HepG2 (cell line): ENCODE data around the gene FGF10. TPM values are rescaled to one million over a fixed set of nuclear protein-coding genes. Genes with fewer than 3 reads are reported as not detected.

Experiments
- ATAC-seq: fragments of 200-7000 bp; cut with Tn5 transposase; 3 replicates; pipeline ENCODE4 v1.9.1; 2020; ENCODE audit warnings: mild to moderate bottlenecking, moderate library complexity
- BruUV-seq: library from RNA; stranded (reverse); fragments of 400-500 nt; replicated peaks from 2 replicates; lab custom pipeline; 2021; lab: Mats Ljungman, UMichigan
- CTCF ChIA-PET: fragments of 300-600 bp; formaldehyde crosslinking; extraction: SDS; loops from one replicate; lab custom pipeline; 2021; ENCODE audit warnings: low total read pairs, inconsistent platforms, low intra/inter-chr PET ratio; lab: Yijun Ruan, JAX
- POLR2A ChIA-PET: fragments of 350-600 bp; sonication (Branson Sonifier 250); formaldehyde crosslinking; loops from one replicate; lab custom pipeline; 2020; ENCODE audit warnings: antibody characterized with exemption, inconsistent platforms; lab: Yijun Ruan, JAX
- DNase-seq: peaks from one replicate; pipeline ENCODE4 v3.0.0-alpha.2; 2015; ENCODE audit warnings: low spot score
- FAIRE-seq: peaks from 3 replicates; lab custom pipeline; 2011; peaks lifted over from hg19 to GRCh38; lab: Jason Lieb, UNC
- H2AFZ ChIP-seq: one replicate; pipeline ENCODE4 v1.6.1; 2011; ENCODE audit warnings: low read length, inconsistent platforms
- H3K27ac ChIP-seq: fragments of 300-600 bp; 3 replicates; pipeline ENCODE4 v1.8.0; 2011; ENCODE audit warnings: mixed run types, mild to moderate bottlenecking, mixed read lengths, low read length, inconsistent platforms; ENCODE audit not compliant: insufficient read depth; ENCODE audit errors: extremely low read length
- H3K27me3 ChIP-seq, 2 experiments: fragments of 200-600 bp in 1 of 2; 2 replicates in 1 of 2; 3 replicates in 1 of 2; pipeline versions ENCODE4 v1.6.0 to v1.8.0; 2011; ENCODE audit warnings: low read length in 2 of 2, mild to moderate bottlenecking in 2 of 2, moderate library complexity in 2 of 2, inconsistent platforms in 1 of 2; ENCODE audit not compliant: insufficient read depth in 2 of 2, control insufficient read depth in 1 of 2
- H3K36me3 ChIP-seq, 2 experiments: fragments of 200-600 bp in 1 of 2; replicated peaks in 1 of 2; 2 replicates in 1 of 2; 3 replicates in 1 of 2; pipeline versions ENCODE4 v1.5.1 to v1.8.0; 2011; ENCODE audit warnings: low read length in 2 of 2, inconsistent platforms in 1 of 2; ENCODE audit not compliant: insufficient read depth in 2 of 2, control insufficient read depth in 1 of 2
- H3K4me1 ChIP-seq: 2 replicates; pipeline ENCODE4 v1.5.1; 2012; ENCODE audit warnings: low read length, inconsistent platforms; ENCODE audit not compliant: insufficient read depth
- H3K4me2 ChIP-seq: 2 replicates; pipeline ENCODE4 v1.6.0; 2011; ENCODE audit warnings: low read depth, low read length, inconsistent platforms
- H3K4me3 ChIP-seq, 3 experiments: fragments of 200-600 bp in 1 of 3; sonication (generic), shearing (Covaris generic) in 1 of 3; replicated peaks in 1 of 3; 2 replicates each; pipeline ENCODE4 v1.5.1; 2011 to 2016; ENCODE audit warnings: low read length in 3 of 3, inconsistent platforms in 2 of 3, low read depth in 2 of 3, mild to moderate bottlenecking in 2 of 3, control low read depth in 1 of 3, mixed read lengths in 1 of 3; ENCODE audit not compliant: insufficient read depth in 1 of 3
- H3K79me2 ChIP-seq: one replicate; pipeline ENCODE4 v1.6.1; 2011; ENCODE audit warnings: low read length, inconsistent platforms; ENCODE audit not compliant: insufficient read depth
- H3K9ac ChIP-seq: 2 replicates; pipeline ENCODE4 v1.6.0; 2011; ENCODE audit warnings: mild to moderate bottlenecking, low read depth, low read length, inconsistent platforms; ENCODE audit not compliant: insufficient read depth
- H3K9me3 ChIP-seq: 2 replicates; pipeline ENCODE4 v1.5.1; 2012; ENCODE audit warnings: mild to moderate bottlenecking, low read length
- H4K20me1 ChIP-seq: 2 replicates; pipeline ENCODE4 v1.6.0; 2011; ENCODE audit warnings: inconsistent platforms, mild to moderate bottlenecking, low read length, moderate library complexity; ENCODE audit not compliant: insufficient read depth
- KDM4B ChIP-seq: sonication (generic); formaldehyde crosslinking; IDR thresholded peaks from 2 replicates; pipeline ENCODE4 v1.4.0; 2020; ENCODE audit warnings: missing genetic modification reagents
- KLF13 ChIP-seq: sonication (generic); formaldehyde crosslinking; IDR thresholded peaks from 2 replicates; pipeline ENCODE4 v1.4.0; 2020; ENCODE audit warnings: mild to moderate bottlenecking, missing genetic modification reagents
- MTF2 ChIP-seq: sonication (generic); formaldehyde crosslinking; IDR thresholded peaks from 2 replicates; pipeline ENCODE4 v1.5.0; 2020; ENCODE audit warnings: missing genetic modification reagents, borderline replicate concordance
- MXD4 ChIP-seq: IDR thresholded peaks from 2 replicates; pipeline ENCODE4 v1.6.1; 2016; ENCODE audit warnings: mild to moderate bottlenecking, missing biosample characterization, missing genetic modification reagents
- PITX1 ChIP-seq: sonication (generic); formaldehyde crosslinking; IDR thresholded peaks from 2 replicates; pipeline ENCODE4 v1.5.1; 2020; ENCODE audit warnings: mild to moderate bottlenecking, missing genetic modification reagents
- SIX4 ChIP-seq: sonication (generic); formaldehyde crosslinking; IDR thresholded peaks from 2 replicates; pipeline ENCODE4 v1.4.0; 2020; ENCODE audit warnings: missing genetic modification reagents
- TEAD3 ChIP-seq: optimal IDR thresholded peaks from 2 replicates; pipeline ENCODE3; 2016; ENCODE audit warnings: borderline replicate concordance
- ZNF382 ChIP-seq: sonication (generic); formaldehyde crosslinking; IDR thresholded peaks from 2 replicates; pipeline ENCODE4 v1.5.0; 2020; ENCODE audit warnings: missing genetic modification reagents, mild to moderate bottlenecking, borderline replicate concordance
- ZNF546 ChIP-seq: sonication (generic); formaldehyde crosslinking; conservative IDR thresholded peaks from 2 replicates; pipeline ENCODE4 v1.8.1; 2023; ENCODE audit warnings: mild to moderate bottlenecking, missing genetic modification reagents
- ZNF556 ChIP-seq: sonication (generic); formaldehyde crosslinking; IDR thresholded peaks from 2 replicates; pipeline ENCODE4 v1.4.0; 2020; ENCODE audit warnings: mild to moderate bottlenecking, missing genetic modification reagents, borderline replicate concordance
- ZNF777 ChIP-seq: sonication (generic); formaldehyde crosslinking; IDR thresholded peaks from 2 replicates; pipeline ENCODE4 v1.4.0; 2020; ENCODE audit warnings: missing genetic modification reagents
- in situ Hi-C: cut with HindIII; loops from 2 replicates; pipeline ENCODE4 v1.10.0; 2017; ENCODE audit warnings: low pct_unique_long_range_greater_than_20kb; ENCODE audit not compliant: extremely low pct_ligation_motif_present
- intact Hi-C: fragments of 100-400 bp; cut with micrococcal nuclease; formaldehyde crosslinking; loops from one replicate; pipeline ENCODE4 v1.10.0; 2022; ENCODE audit not compliant: unreplicated experiment
- polyA plus RNA-seq, 8 experiments: library from polyadenylated mRNA; depleted of rRNA in 3 of 8; stranded (reverse) in 7 of 8; unstranded in 1 of 8; fragments of >200 nt; fragmentation: Illumina TruSeq in 4 of 8; extraction: Trizol in 4 of 8; gene quantifications; 2 replicates each; pipeline versions ENCODE4 v1.2.1 to v1.2.3, GENCODE V29; 2011 to 2016; ENCODE audit warnings: low read depth in 4 of 8, missing spikeins in 1 of 8, mixed read lengths in 1 of 8; ENCODE audit not compliant: insufficient read depth in 1 of 8
- total RNA-seq, 5 experiments: library from RNA; depleted of rRNA; stranded (reverse); fragments of >200 nt; fragmentation: Illumina TruSeq; extraction: Trizol; gene quantifications; 2 replicates each; pipeline ENCODE4 v1.2.3, GENCODE V29; 2016; ENCODE audit warnings: low read depth in 1 of 5
- TF ChIP-seq, protein P1 (sequence below): sonication (generic); formaldehyde crosslinking; IDR thresholded peaks from 2 replicates; pipeline ENCODE4 v1.5.1; 2020; ENCODE audit warnings: missing genetic modification reagents, mild to moderate bottlenecking, borderline replicate concordance
- TF ChIP-seq, protein P2 (sequence below): sonication (generic); formaldehyde crosslinking; IDR thresholded peaks from 2 replicates; pipeline ENCODE4 v1.4.0; 2020; ENCODE audit warnings: mild to moderate bottlenecking, missing genetic modification reagents, borderline replicate concordance
- TF ChIP-seq, protein P3 (sequence below): IDR thresholded peaks from 2 replicates; pipeline ENCODE4 v1.6.1; 2016
- TF ChIP-seq, protein P4 (sequence below): IDR thresholded peaks from 2 replicates; pipeline ENCODE4 v1.6.1; 2016; ENCODE audit warnings: missing compliant biosample characterization, missing genetic modification reagents, borderline replicate concordance
- TF ChIP-seq, protein P5 (sequence below): sonication (generic); formaldehyde crosslinking; IDR thresholded peaks from 2 replicates; pipeline ENCODE4 v1.5.0; 2020; ENCODE audit warnings: mild to moderate bottlenecking, missing genetic modification reagents

The FGF10 gene
- total and polyA plus RNA-seq, 2 of the 13 experiments (the other 11 are each of a cell fraction or from before 2014, with no cell fraction given) = not detected

DNA sequence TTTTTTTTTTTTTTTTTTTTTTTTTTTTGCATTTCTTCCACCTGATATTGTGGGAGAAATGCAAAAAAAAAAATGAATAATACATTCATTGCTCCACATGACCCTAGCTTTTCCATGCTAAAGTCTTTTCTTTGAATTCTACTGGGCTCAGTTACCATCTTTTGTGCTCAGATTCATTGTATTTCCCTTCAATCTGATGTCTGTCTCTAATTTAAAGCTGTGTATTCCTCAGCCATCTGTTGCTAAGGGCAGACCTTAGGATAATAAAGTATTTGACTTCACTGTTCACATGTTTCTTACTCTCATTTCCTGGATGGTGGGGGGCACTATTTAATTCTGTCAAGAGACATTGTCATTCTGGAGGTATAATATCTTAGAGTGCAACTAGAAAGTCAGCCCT is 123.5 kb downstream of the FGF10 start:
- FAIRE-seq (no peak), ATAC-seq (no peak), DNase-seq (no peak)
- in situ Hi-C loops (no loop called here), intact Hi-C loops (no loop called here)
- BruUV-seq = no TSS peak
- Histone ChIP-seq H3K36me3 (no peaks in the 10 kb centered on the region), H3K9me3 (no peaks in the 10 kb centered on the region), H4K20me1 (no peaks in the 10 kb centered on the region), H3K4me1 (no peaks in the 10 kb centered on the region), H3K9ac (no peak overlapping the region), H3K79me2 (no peaks in the 10 kb centered on the region), H3K4me3 (no peak overlapping the region), H3K27me3 (no peaks in the 10 kb centered on the region), H3K27ac (no peak overlapping the region), H2AFZ (no peak overlapping the region), H3K4me2 (no peak overlapping the region)
- POLR2A ChIA-PET = no interaction called here
- CTCF ChIA-PET = no interaction called here
- TF ChIP-seq, protein P1, sequence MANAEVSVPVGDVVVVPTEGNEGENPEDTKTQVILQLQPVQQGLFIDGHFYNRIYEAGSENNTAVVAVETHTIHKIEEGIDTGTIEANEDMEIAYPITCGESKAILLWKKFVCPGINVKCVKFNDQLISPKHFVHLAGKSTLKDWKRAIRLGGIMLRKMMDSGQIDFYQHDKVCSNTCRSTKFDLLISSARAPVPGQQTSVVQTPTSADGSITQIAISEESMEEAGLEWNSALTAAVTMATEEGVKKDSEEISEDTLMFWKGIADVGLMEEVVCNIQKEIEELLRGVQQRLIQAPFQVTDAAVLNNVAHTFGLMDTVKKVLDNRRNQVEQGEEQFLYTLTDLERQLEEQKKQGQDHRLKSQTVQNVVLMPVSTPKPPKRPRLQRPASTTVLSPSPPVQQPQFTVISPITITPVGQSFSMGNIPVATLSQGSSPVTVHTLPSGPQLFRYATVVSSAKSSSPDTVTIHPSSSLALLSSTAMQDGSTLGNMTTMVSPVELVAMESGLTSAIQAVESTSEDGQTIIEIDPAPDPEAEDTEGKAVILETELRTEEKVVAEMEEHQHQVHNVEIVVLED (CRISPR knock-in tag) = no peak
- TF ChIP-seq ZNF546 (CRISPR knock-in tag) (no peak), MXD4 (CRISPR knock-in tag) (no peak), TEAD3 (CRISPR knock-in tag) (no peak), ZNF777 (CRISPR knock-in tag) (no peak), KDM4B (CRISPR knock-in tag) (no peak), SIX4 (CRISPR knock-in tag) (no peak), PITX1 (CRISPR knock-in tag) (no peak), KLF13 (CRISPR knock-in tag) (no peak), ZNF382 (no peak), ZNF556 (CRISPR knock-in tag) (no peak), MTF2 (CRISPR knock-in tag) (no peak)
- TF ChIP-seq, protein P2, sequence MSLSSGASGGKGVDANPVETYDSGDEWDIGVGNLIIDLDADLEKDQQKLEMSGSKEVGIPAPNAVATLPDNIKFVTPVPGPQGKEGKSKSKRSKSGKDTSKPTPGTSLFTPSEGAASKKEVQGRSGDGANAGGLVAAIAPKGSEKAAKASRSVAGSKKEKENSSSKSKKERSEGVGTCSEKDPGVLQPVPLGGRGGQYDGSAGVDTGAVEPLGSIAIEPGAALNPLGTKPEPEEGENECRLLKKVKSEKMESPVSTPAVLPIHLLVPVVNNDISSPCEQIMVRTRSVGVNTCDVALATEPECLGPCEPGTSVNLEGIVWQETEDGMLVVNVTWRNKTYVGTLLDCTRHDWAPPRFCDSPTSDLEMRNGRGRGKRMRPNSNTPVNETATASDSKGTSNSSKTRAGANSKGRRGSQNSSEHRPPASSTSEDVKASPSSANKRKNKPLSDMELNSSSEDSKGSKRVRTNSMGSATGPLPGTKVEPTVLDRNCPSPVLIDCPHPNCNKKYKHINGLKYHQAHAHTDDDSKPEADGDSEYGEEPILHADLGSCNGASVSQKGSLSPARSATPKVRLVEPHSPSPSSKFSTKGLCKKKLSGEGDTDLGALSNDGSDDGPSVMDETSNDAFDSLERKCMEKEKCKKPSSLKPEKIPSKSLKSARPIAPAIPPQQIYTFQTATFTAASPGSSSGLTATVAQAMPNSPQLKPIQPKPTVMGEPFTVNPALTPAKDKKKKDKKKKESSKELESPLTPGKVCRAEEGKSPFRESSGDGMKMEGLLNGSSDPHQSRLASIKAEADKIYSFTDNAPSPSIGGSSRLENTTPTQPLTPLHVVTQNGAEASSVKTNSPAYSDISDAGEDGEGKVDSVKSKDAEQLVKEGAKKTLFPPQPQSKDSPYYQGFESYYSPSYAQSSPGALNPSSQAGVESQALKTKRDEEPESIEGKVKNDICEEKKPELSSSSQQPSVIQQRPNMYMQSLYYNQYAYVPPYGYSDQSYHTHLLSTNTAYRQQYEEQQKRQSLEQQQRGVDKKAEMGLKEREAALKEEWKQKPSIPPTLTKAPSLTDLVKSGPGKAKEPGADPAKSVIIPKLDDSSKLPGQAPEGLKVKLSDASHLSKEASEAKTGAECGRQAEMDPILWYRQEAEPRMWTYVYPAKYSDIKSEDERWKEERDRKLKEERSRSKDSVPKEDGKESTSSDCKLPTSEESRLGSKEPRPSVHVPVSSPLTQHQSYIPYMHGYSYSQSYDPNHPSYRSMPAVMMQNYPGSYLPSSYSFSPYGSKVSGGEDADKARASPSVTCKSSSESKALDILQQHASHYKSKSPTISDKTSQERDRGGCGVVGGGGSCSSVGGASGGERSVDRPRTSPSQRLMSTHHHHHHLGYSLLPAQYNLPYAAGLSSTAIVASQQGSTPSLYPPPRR (CRISPR knock-in tag) = no peak
- TF ChIP-seq, protein P3, sequence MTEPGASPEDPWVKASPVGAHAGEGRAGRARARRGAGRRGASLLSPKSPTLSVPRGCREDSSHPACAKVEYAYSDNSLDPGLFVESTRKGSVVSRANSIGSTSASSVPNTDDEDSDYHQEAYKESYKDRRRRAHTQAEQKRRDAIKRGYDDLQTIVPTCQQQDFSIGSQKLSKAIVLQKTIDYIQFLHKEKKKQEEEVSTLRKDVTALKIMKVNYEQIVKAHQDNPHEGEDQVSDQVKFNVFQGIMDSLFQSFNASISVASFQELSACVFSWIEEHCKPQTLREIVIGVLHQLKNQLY (CRISPR knock-in tag) = no peak
- TF ChIP-seq, protein P4, sequence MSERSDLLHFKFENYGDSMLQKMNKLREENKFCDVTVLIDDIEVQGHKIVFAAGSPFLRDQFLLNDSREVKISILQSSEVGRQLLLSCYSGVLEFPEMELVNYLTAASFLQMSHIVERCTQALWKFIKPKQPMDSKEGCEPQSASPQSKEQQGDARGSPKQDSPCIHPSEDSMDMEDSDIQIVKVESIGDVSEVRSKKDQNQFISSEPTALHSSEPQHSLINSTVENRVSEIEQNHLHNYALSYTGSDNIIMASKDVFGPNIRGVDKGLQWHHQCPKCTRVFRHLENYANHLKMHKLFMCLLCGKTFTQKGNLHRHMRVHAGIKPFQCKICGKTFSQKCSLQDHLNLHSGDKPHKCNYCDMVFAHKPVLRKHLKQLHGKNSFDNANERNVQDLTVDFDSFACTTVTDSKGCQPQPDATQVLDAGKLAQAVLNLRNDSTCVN (CRISPR knock-in tag) = no peak
- TF ChIP-seq, protein P5, sequence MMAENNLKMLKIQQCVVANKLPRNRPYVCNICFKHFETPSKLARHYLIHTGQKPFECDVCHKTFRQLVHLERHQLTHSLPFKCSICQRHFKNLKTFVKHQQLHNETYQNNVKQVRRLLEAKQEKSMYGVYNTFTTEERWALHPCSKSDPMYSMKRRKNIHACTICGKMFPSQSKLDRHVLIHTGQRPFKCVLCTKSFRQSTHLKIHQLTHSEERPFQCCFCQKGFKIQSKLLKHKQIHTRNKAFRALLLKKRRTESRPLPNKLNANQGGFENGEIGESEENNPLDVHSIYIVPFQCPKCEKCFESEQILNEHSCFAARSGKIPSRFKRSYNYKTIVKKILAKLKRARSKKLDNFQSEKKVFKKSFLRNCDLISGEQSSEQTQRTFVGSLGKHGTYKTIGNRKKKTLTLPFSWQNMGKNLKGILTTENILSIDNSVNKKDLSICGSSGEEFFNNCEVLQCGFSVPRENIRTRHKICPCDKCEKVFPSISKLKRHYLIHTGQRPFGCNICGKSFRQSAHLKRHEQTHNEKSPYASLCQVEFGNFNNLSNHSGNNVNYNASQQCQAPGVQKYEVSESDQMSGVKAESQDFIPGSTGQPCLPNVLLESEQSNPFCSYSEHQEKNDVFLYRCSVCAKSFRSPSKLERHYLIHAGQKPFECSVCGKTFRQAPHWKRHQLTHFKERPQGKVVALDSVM (CRISPR knock-in tag) = no peak
